Ishikawa (cell line): ENCODE results near the gene GADL1.

Experiments
- EP300 ChIP-seq: IDR thresholded peaks from 2 replicates; pipeline ENCODE4 v1.6.1; 2012; ENCODE audit warnings: borderline replicate concordance
- TAF1 ChIP-seq: IDR thresholded peaks from 2 replicates; pipeline ENCODE4 v1.6.1; 2012; ENCODE audit warnings: low read depth, mild to moderate bottlenecking

DNA sequence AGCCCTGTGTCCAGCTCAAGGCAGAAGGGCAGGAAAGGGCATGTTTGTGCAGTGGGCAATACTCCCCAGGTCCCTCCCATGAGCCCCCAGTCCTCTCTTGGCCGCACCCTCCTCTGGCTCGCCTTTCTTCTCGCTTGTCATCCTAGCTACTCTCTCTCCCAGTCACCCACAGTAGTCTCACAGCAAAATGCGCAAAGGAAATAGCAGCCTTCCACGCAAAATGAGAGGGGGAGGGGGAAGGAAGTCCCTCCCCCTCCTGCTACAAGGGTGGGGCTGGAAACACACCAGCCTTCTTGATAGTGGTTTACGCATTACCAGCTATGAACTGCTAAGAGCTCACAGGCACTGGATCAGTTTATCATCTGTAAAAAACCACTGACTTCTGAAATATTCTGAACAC lies 83.8 kb downstream of the GADL1 start:
- TF ChIP-seq TAF1 (no peak), EP300 (no peak)
